Activated CD4-positive, alpha-beta memory T cell treated with anti-CD3 and anti-CD28 coated beads for 36 hours (primary cell): ENCODE data around the gene RFPL1. TPM values are rescaled to one million over a fixed set of nuclear protein-coding genes. Genes with fewer than 3 reads are reported as not detected.

Experiments
- CTCF ChIA-PET: fragments of 350-600 bp; sonication (Branson Sonifier 250); formaldehyde crosslinking; loops from one replicate; lab custom pipeline; 2021; ENCODE audit warnings: antibody characterized with exemption, inconsistent platforms; lab: Charles Lee
- POLR2A ChIA-PET: fragments of 350-600 bp; sonication (Branson Sonifier 250); formaldehyde crosslinking; loops from one replicate; lab custom pipeline; 2021; ENCODE audit warnings: antibody characterized with exemption; lab: Charles Lee
- DNase-seq: peaks from one replicate; pipeline ENCODE4 v3.0.0-alpha.2; 2020
- H3K27ac Mint-ChIP-seq: one replicate; pipeline ENCODE4 v1.8.0; 2021; ENCODE audit warnings: mixed read lengths
- H3K27me3 Mint-ChIP-seq: one replicate; pipeline ENCODE4 v1.8.0; 2021; ENCODE audit warnings: mixed read lengths
- H3K36me3 Mint-ChIP-seq: one replicate; pipeline ENCODE4 v1.8.0; 2021; ENCODE audit warnings: mixed read lengths
- H3K4me1 Mint-ChIP-seq: one replicate; pipeline ENCODE4 v1.8.0; 2021; ENCODE audit warnings: low read depth, mixed read lengths
- H3K4me3 Mint-ChIP-seq: one replicate; pipeline ENCODE4 v1.8.0; 2021; ENCODE audit warnings: mild to moderate bottlenecking, mixed read lengths
- H3K9me3 Mint-ChIP-seq: one replicate; pipeline ENCODE4 v1.8.0; 2021; ENCODE audit warnings: mixed read lengths
- intact Hi-C: fragments of 100-400 bp; cut with micrococcal nuclease; formaldehyde crosslinking; loops from one replicate; pipeline ENCODE4 v1.15.1; 2023
- total RNA-seq, 2 experiments: library from RNA; stranded (reverse); gene quantifications; one replicate each; pipeline ENCODE4 v1.2.3, GENCODE V29; 2021

The RFPL1 gene
- total RNA-seq, 2 experiments from 2014 or later, result not detected

- DNase-seq, result no peak
- peaks cover 3% of the 10 kb centered on the region for H3K27me3 Mint-ChIP-seq
- no peaks in the 10 kb centered on the region for H3K36me3 Mint-ChIP-seq
- intact Hi-C loops, result no loop called here
- POLR2A ChIA-PET, result no interaction called here
- no peaks in the 10 kb centered on the region for H3K9me3 Mint-ChIP-seq
- CTCF ChIA-PET, result no interaction called here
- no peak overlapping the region for H3K27ac Mint-ChIP-seq
- H3K4me1 Mint-ChIP-seq, result no peaks in the 10 kb centered on the region
- H3K4me3 Mint-ChIP-seq, result no peak overlapping the region
Observed at GRCh38 chr22:29443861-29444792, 5.7 kb downstream of the RFPL1 start.

DNA sequence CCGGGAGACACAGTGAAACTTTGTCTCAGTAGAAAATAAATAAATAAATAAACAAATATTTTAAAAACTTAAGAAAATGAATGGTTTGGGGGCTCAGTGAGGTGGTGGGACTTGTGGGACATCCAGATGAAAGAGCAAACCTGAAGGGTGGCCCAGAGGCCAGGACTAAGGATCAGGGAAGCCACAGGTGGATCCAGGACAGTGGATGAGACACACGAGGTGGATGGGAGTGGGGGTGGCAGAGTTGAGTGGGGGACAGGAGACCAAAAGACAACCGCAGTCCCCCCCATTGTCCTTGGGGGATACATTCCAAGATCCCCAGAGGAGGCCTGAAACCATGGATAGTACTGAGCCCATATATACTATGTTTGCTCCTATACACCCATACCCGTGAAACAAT, 7.1 kb downstream of the RFPL1 start:
- peaks cover 3% of the 10 kb centered on the region for H3K27me3 Mint-ChIP-seq
- POLR2A ChIA-PET, result no interaction called here
- no peaks in the 10 kb centered on the region for H3K4me1 Mint-ChIP-seq

GRCh38 chr22:29447906-29448305, 9.5 kb downstream of the RFPL1 start:
- Mint-ChIP-seq H3K27ac (no peak overlapping the region), H3K9me3 (no peaks in the 10 kb centered on the region), H3K4me1 (no peaks in the 10 kb centered on the region), H3K4me3 (no peak overlapping the region), H3K27me3 (peaks cover 2% of the 10 kb centered on the region), H3K36me3 (no peaks in the 10 kb centered on the region)
- CTCF ChIA-PET, result no interaction called here
- DNase-seq, result no peak
- intact Hi-C loops, result no loop called here
- POLR2A ChIA-PET, result no interaction called here

More for the DNA sequence above, 7.1 kb downstream of the RFPL1 start:
- Mint-ChIP-seq H3K36me3 (no peaks in the 10 kb centered on the region), H3K4me3 (no peak overlapping the region), H3K27ac (no peak overlapping the region), H3K9me3 (no peaks in the 10 kb centered on the region)
- CTCF ChIA-PET, result no interaction called here
- no peak for DNase-seq
- intact Hi-C loops, result no loop called here

DNA sequence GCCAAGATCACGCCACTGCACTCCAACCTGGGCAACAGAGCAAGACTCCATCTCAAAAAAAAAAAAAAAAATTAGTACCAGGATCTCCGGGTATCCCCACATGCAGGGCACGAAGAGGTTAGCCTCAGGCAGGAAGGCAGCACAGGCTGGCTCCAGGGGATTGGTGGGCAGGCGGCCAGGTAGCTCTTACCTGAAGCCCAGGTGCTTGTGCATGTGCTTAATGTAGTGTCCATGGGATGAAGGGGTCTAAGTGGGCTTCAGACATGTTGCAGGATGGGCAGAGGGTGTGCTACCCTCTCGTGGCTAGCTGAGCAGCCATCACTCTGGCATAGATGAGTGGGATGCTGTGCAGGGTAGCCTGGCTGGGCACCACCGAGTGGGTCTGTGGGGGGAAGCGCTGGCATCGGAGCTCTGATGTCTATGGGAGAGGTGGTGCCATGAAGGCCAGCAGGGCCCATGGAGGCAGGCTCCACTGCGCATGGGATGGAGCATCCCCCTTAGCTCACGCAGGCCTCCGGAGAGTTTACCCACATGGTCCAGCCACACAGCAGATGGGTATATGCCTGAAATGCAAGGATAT, 11.0 kb downstream of the RFPL1 start:
- DNase-seq, result no peak
- Mint-ChIP-seq H3K9me3 (no peaks in the 10 kb centered on the region), H3K4me3 (no peak overlapping the region), H3K27me3 (no peaks in the 10 kb centered on the region), H3K4me1 (no peaks in the 10 kb centered on the region), H3K27ac (no peak overlapping the region), H3K36me3 (no peaks in the 10 kb centered on the region)
- ChIA-PET POLR2A (no interaction called here), CTCF (no interaction called here)
- intact Hi-C loops, result no loop called here

GRCh38 chr22:29450222-29450621, 11.8 kb downstream of the RFPL1 start:
- Mint-ChIP-seq H3K36me3 (no peaks in the 10 kb centered on the region), H3K4me3 (no peak overlapping the region), H3K4me1 (no peaks in the 10 kb centered on the region), H3K9me3 (no peaks in the 10 kb centered on the region), H3K27me3 (no peaks in the 10 kb centered on the region), H3K27ac (no peak overlapping the region)
- no peak for DNase-seq
- intact Hi-C loops, result no loop called here
- POLR2A ChIA-PET, result no interaction called here
- CTCF ChIA-PET, result no interaction called here

- DNase-seq, result no peak
- H3K9me3 Mint-ChIP-seq, result no peaks in the 10 kb centered on the region
- no peaks in the 10 kb centered on the region for H3K36me3 Mint-ChIP-seq
- H3K27me3 Mint-ChIP-seq, result no peaks in the 10 kb centered on the region
- no peak overlapping the region for H3K27ac Mint-ChIP-seq
- POLR2A ChIA-PET, result interaction anchor here (0.7 kb wide), 1 partner anchor 506 kb away, joined by 3 read pairs; no protein-coding TSS in a partner anchor
- intact Hi-C loops, result no loop called here
- CTCF ChIA-PET, result no interaction called here
- no peaks in the 10 kb centered on the region for H3K4me1 Mint-ChIP-seq
- H3K4me3 Mint-ChIP-seq, result no peak overlapping the region
Observed at GRCh38 chr22:29451863-29452262, 13.5 kb downstream of the RFPL1 start.

DNA sequence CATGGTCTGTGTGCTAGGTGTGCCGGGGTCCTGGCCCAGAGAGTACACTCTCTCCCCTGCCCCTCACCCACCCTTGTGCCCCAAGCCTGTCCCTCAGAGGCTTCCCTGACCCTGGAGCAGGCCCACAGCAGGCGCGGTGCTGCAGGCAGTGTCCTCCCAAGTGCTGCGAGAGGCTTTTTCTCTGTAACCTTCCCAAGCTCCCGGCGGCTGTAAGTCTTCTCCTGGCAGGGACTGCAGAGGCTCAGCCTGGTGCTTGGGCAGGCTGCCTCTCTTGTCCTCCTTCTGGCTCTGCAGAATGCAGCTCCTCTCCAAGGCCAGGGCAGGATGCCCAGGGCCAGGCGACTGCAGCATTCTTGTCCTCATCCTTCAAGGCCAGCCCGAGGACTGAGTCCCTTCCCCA, 15.9 kb downstream of the RFPL1 start:
- CTCF ChIA-PET, result no interaction called here
- DNase-seq, result no peak
- H3K4me1 Mint-ChIP-seq, result no peaks in the 10 kb centered on the region
- H3K9me3 Mint-ChIP-seq, result no peaks in the 10 kb centered on the region
- POLR2A ChIA-PET, result no interaction called here
- no peaks in the 10 kb centered on the region for H3K36me3 Mint-ChIP-seq
- H3K27ac Mint-ChIP-seq, result no peak overlapping the region
- no peak overlapping the region for H3K4me3 Mint-ChIP-seq
- H3K27me3 Mint-ChIP-seq, result no peaks in the 10 kb centered on the region
- intact Hi-C loops, result no loop called here

DNA sequence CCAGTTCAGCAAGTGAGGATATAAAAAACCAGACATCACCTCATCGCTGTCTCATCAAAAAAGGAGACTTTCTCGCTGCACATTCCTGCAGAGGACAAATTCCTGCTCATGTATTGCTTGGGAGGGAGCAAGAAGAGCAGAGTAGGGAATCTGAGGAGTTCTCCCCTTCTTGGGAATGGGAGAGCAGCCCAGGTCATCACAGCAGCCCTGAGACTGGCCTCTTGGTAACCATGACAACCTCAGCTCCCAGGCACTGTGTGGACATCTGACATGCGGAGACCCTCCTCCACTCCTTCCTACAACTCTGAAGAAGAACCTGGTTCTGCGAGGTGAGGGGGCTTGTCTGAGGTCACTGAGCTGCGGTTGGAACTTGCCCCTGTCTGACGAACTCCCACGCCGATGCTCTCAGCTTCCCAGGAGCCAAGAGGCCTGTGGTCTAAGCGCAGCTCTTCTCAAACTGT, 17.9 kb downstream of the RFPL1 start:
- Mint-ChIP-seq H3K36me3 (no peaks in the 10 kb centered on the region), H3K4me3 (no peak overlapping the region), H3K9me3 (no peaks in the 10 kb centered on the region), H3K27ac (no peak overlapping the region), H3K4me1 (no peaks in the 10 kb centered on the region), H3K27me3 (no peaks in the 10 kb centered on the region)
- DNase-seq, result no peak
- intact Hi-C loops, result no loop called here
- POLR2A ChIA-PET, result no interaction called here
- CTCF ChIA-PET, result no interaction called here

GRCh38 chr22:29457730-29458129, 19.3 kb downstream of the RFPL1 start:
- Mint-ChIP-seq H3K27me3 (no peaks in the 10 kb centered on the region), H3K4me1 (no peaks in the 10 kb centered on the region), H3K9me3 (no peaks in the 10 kb centered on the region), H3K4me3 (no peak overlapping the region), H3K36me3 (no peaks in the 10 kb centered on the region), H3K27ac (no peak overlapping the region)
- ChIA-PET POLR2A (no interaction called here), CTCF (interaction anchor here (1.5 kb wide), 1 partner anchor 14 kb away, joined by 5 read pairs; no protein-coding TSS in a partner anchor)
- DNase-seq, result no peak
- intact Hi-C loops, result no loop called here

- ChIA-PET POLR2A (no interaction called here), CTCF (interaction anchor here (1.5 kb wide), 1 partner anchor 13 kb away, joined by 5 read pairs; no protein-coding TSS in a partner anchor)
- Mint-ChIP-seq H3K36me3 (no peaks in the 10 kb centered on the region), H3K27ac (no peak overlapping the region), H3K4me3 (no peak overlapping the region), H3K27me3 (no peaks in the 10 kb centered on the region), H3K9me3 (no peaks in the 10 kb centered on the region), H3K4me1 (no peaks in the 10 kb centered on the region)
- intact Hi-C loops, result no loop called here
- DNase-seq, result no peak
Observed at GRCh38 chr22:29458551-29458950, 20.2 kb downstream of the RFPL1 start.

DNA sequence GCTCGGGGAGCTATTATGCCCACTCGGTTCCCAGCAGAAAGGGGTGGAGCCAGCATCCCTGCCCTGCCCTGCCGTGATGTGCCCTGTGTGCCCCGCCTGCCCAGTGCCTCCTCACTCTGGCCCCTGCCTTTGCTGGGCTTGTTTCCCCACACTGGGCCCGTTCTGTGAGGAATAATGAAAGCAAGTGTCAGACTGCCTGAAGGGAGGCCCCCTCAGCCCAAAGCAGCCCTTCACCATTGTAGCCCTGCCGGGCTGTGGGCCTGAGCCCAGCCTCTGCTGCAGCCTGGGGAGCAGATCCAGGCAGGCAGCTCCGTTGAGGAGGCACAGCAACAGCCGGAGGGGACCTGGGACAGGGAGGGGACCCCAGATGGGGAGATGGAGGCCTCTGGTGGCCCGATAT, 21.4 kb downstream of the RFPL1 start:
- POLR2A ChIA-PET, result no interaction called here
- Mint-ChIP-seq H3K4me3 (no peak overlapping the region), H3K36me3 (no peaks in the 10 kb centered on the region), H3K9me3 (no peaks in the 10 kb centered on the region), H3K27ac (no peak overlapping the region), H3K4me1 (no peaks in the 10 kb centered on the region), H3K27me3 (no peaks in the 10 kb centered on the region)
- CTCF ChIA-PET, result no interaction called here
- DNase-seq, result no peak
- intact Hi-C loops, result no loop called here

DNA sequence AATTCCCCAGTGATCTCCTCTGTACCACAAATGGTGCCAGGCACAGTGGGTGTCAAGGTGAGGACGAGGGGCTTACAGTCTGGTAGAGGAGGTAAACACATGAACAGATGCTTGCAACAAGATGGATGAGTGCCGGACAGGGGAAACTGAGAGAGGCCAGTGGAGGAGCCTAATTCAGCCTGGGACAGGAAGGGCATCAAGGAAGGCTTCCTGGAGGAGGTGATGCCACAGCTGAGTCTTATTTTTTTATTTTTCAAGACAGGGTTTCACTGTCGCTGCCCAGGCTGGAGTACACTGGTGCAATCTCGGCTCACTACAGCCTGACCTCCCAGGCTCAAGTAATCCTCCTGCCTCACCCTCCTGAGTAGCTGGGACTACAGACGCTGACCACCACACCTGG, 22.9 kb downstream of the RFPL1 start:
- H3K27me3 Mint-ChIP-seq, result no peaks in the 10 kb centered on the region
- H3K4me1 Mint-ChIP-seq, result no peaks in the 10 kb centered on the region
- no peak overlapping the region for H3K4me3 Mint-ChIP-seq
- CTCF ChIA-PET, result no interaction called here
- H3K36me3 Mint-ChIP-seq, result no peaks in the 10 kb centered on the region
- H3K9me3 Mint-ChIP-seq, result no peaks in the 10 kb centered on the region
- intact Hi-C loops, result no loop called here
- no peak overlapping the region for H3K27ac Mint-ChIP-seq
- POLR2A ChIA-PET, result no interaction called here
- DNase-seq, result no peak
